Loucy (cell line): ENCODE measurements around the gene SLC8A2.

Experiments used
- H2AFZ ChIP-seq: fragments of 200-600 bp; sonication (generic); 2 replicates; pipeline ENCODE4 v1.6.0; 2016; ENCODE audit warnings: antibody characterized with exemption, mild to moderate bottlenecking, low read length, moderate library complexity
- H3F3A ChIP-seq: fragments of 200-600 bp; 2 replicates; pipeline ENCODE4 v1.6.0; 2016; ENCODE audit warnings: antibody characterized with exemption, low read depth, mild to moderate bottlenecking
- H3K27me3 ChIP-seq: fragments of 200-600 bp; sonication (generic); 2 replicates; pipeline ENCODE4 v1.6.1; 2014; ENCODE audit warnings: low read length, mild to moderate bottlenecking; ENCODE audit not compliant: insufficient read depth, poor library complexity, severe bottlenecking
- H3K36me3 ChIP-seq: fragments of 200-600 bp; sonication (generic); 2 replicates; pipeline ENCODE4 v1.6.1; 2016; ENCODE audit warnings: low read length; ENCODE audit not compliant: insufficient read depth
- H3K4me1 ChIP-seq: fragments of 200-600 bp; sonication (generic); 2 replicates; pipeline ENCODE4 v1.5.1; 2014; ENCODE audit warnings: low read length, mild to moderate bottlenecking; ENCODE audit not compliant: insufficient read depth, poor library complexity, severe bottlenecking
- H3K4me2 ChIP-seq: fragments of 200-600 bp; sonication (generic); 2 replicates; pipeline ENCODE4 v1.6.0; 2014; ENCODE audit warnings: antibody characterized with exemption, low read length, low read depth, mild to moderate bottlenecking; ENCODE audit not compliant: poor library complexity, severe bottlenecking
- H3K4me3 ChIP-seq: fragments of 200-600 bp; sonication (generic); 2 replicates; pipeline ENCODE4 v1.5.1; 2014; ENCODE audit warnings: low read length, mild to moderate bottlenecking, mixed read lengths; ENCODE audit not compliant: poor library complexity, severe bottlenecking
- H3K79me2 ChIP-seq: fragments of 200-600 bp; sonication (generic); 2 replicates; pipeline ENCODE4 v1.6.1; 2014; ENCODE audit warnings: low read length; ENCODE audit not compliant: insufficient read depth
- H3K9ac ChIP-seq: fragments of 200-600 bp; sonication (generic); 2 replicates; pipeline ENCODE4 v1.6.0; 2014; ENCODE audit warnings: mild to moderate bottlenecking, low read depth, low read length, moderate library complexity; ENCODE audit not compliant: poor library complexity, severe bottlenecking
- H3K9me2 ChIP-seq: fragments of 200-600 bp; sonication (generic); replicated peaks from 2 replicates; pipeline ENCODE4 v1.6.1; 2016; ENCODE audit warnings: low read depth, low read length, mixed read lengths
- H3K9me3 ChIP-seq: fragments of 200-600 bp; sonication (generic); 2 replicates; pipeline ENCODE4 v1.6.1; 2014; ENCODE audit warnings: mild to moderate bottlenecking, antibody characterized with exemption, low read length, low read depth; ENCODE audit not compliant: insufficient read depth
- H4K20me1 ChIP-seq: fragments of 200-600 bp; sonication (generic); 2 replicates; pipeline ENCODE4 v1.6.0; 2014; ENCODE audit warnings: antibody characterized with exemption, low read length, mild to moderate bottlenecking; ENCODE audit not compliant: insufficient read depth, poor library complexity, severe bottlenecking
- CTCF ChIP-seq: fragments of 200-600 bp; sonication (generic); conservative IDR thresholded peaks from 2 replicates; pipeline ENCODE4 v1.5.1; 2014; ENCODE audit warnings: mild to moderate bottlenecking, antibody characterized with exemption, low read length
- EZH2phosphoT487 ChIP-seq: fragments of 200-600 bp; IDR thresholded peaks from 2 replicates; pipeline ENCODE4 v1.6.1; 2018; ENCODE audit warnings: antibody characterized with exemption, mild to moderate bottlenecking, moderate library complexity, borderline replicate concordance

SLC8A2 gene

GRCh38 chr19:47428177-47428894 is 43.4 kb downstream of the SLC8A2 start:
- Histone ChIP-seq H3K79me2 (no peaks in the 10 kb centered on the region), H3K4me1 (peaks cover 28% of the 10 kb centered on the region), H3K4me3 (peak overlapping the region; percentile 60), H2AFZ (peak overlapping the region; percentile 64), H3K36me3 (no peaks in the 10 kb centered on the region), H3K27me3 (no peaks in the 10 kb centered on the region), H3K9me2 (no peaks in the 10 kb centered on the region), H4K20me1 (no peaks in the 10 kb centered on the region), H3K4me2 (peak overlapping the region; percentile 91), H3K9me3 (no peaks in the 10 kb centered on the region), H3F3A (peaks cover 5% of the 10 kb centered on the region; the same call in 1 of the 2 replicates), H3K9ac (peak overlapping the region; percentile 76)
- TF ChIP-seq EZH2phosphoT487 (no peak), CTCF (no peak)

- H4K20me1 ChIP-seq: no peaks in the 10 kb centered on the region
- H3K9ac ChIP-seq: peak overlapping the region; percentile 76
- H3K79me2 ChIP-seq: no peaks in the 10 kb centered on the region
- H3K9me2 ChIP-seq: no peaks in the 10 kb centered on the region
- H3K9me3 ChIP-seq: no peaks in the 10 kb centered on the region
- peak overlapping the region; percentile 64 for H2AFZ ChIP-seq
- no peaks in the 10 kb centered on the region for H3K36me3 ChIP-seq
- H3F3A ChIP-seq: peaks cover 5% of the 10 kb centered on the region; the same call in 1 of the 2 replicates
- TF ChIP-seq EZH2phosphoT487 (no peak), CTCF (peak; percentile 89)
- H3K4me3 ChIP-seq: peak overlapping the region; percentile 60
- peak overlapping the region; percentile 91 for H3K4me2 ChIP-seq
- H3K4me1 ChIP-seq: peaks cover 23% of the 10 kb centered on the region
- peaks cover 8% of the 10 kb centered on the region for H3K27me3 ChIP-seq
Measured at GRCh38 chr19:47427241-47428176, 44.2 kb downstream of the SLC8A2 start.

- Histone ChIP-seq H3K27me3 (peaks cover 10% of the 10 kb centered on the region), H4K20me1 (no peaks in the 10 kb centered on the region), H3K9ac (no peak overlapping the region), H3K36me3 (no peaks in the 10 kb centered on the region), H3K9me2 (no peaks in the 10 kb centered on the region), H3K4me1 (peaks cover 12% of the 10 kb centered on the region), H2AFZ (no peak overlapping the region), H3K4me2 (no peak overlapping the region), H3F3A (peaks cover 5% of the 10 kb centered on the region; the same call in 1 of the 2 replicates), H3K79me2 (no peaks in the 10 kb centered on the region), H3K9me3 (no peaks in the 10 kb centered on the region), H3K4me3 (no peak overlapping the region)
- TF ChIP-seq EZH2phosphoT487 (no peak), CTCF (no peak)
Measured at GRCh38 chr19:47423203-47423882, 48.4 kb downstream of the SLC8A2 start.
